GM21447 (cell line): ENCODE measurements around the gene CSRNP3.
A peak's percentile ranks its signal among the peaks of the same experiment; 100 is the strongest.

ENCODE experiments used
- ATAC-seq: cut with Tn5 transposase; IDR thresholded peaks from one replicate; pipeline ENCODE4 v1.9.1; 2021; ENCODE audit not compliant: unreplicated experiment

Gene CSRNP3

GRCh38 chr2:165536851-165537499 lies 67.5 kb downstream of the CSRNP3 start:
- ATAC-seq = no peak

GRCh38 chr2:165539985-165540384 lies 70.5 kb downstream of the CSRNP3 start:
- no peak for ATAC-seq

- ATAC-seq = peak; percentile 88
Measured at GRCh38 chr2:165544897-165545296, 75.4 kb downstream of the CSRNP3 start.

GRCh38 chr2:165547900-165548299 lies 78.4 kb downstream of the CSRNP3 start:
- ATAC-seq = no peak

- no peak for ATAC-seq
Measured at GRCh38 chr2:165549619-165550018, 80.1 kb downstream of the CSRNP3 start.

- no peak for ATAC-seq
Measured at GRCh38 chr2:165558832-165559231, 89.3 kb downstream of the CSRNP3 start.

- ATAC-seq = no peak
Measured at GRCh38 chr2:165560377-165560988, 91.0 kb downstream of the CSRNP3 start.

GRCh38 chr2:165561516-165561915 lies 92.0 kb downstream of the CSRNP3 start:
- ATAC-seq = no peak

- no peak for ATAC-seq
Measured at GRCh38 chr2:165562233-165562632, 92.7 kb downstream of the CSRNP3 start.

- ATAC-seq = peak; percentile 56
Measured at GRCh38 chr2:165563468-165564225, 94.1 kb downstream of the CSRNP3 start.

GRCh38 chr2:165566008-165566407 lies 96.5 kb downstream of the CSRNP3 start:
- no peak for ATAC-seq

- no peak for ATAC-seq
Measured at GRCh38 chr2:165567273-165567672, 97.8 kb downstream of the CSRNP3 start.

- no peak for ATAC-seq
Measured at GRCh38 chr2:165568361-165568760, 98.9 kb downstream of the CSRNP3 start.

GRCh38 chr2:165571477-165571876 lies 102.0 kb downstream of the CSRNP3 start:
- ATAC-seq = no peak

GRCh38 chr2:165572151-165572550 lies 102.7 kb downstream of the CSRNP3 start:
- no peak for ATAC-seq

GRCh38 chr2:165573534-165574461 lies 104.3 kb downstream of the CSRNP3 start:
- ATAC-seq = no peak

GRCh38 chr2:165575044-165575615 lies 105.6 kb downstream of the CSRNP3 start:
- no peak for ATAC-seq

- no peak for ATAC-seq
Measured at GRCh38 chr2:165576409-165577154, 107.1 kb downstream of the CSRNP3 start.

- no peak for ATAC-seq
Measured at GRCh38 chr2:165582409-165582808, 112.9 kb downstream of the CSRNP3 start.
